H54 (cell line): Measurements from ENCODE around the gene SYNGR4.

Experiments
- DNase-seq: peaks from one replicate; pipeline ENCODE4 v3.0.0; 2011; ENCODE audit warnings: low spot score, mixed read lengths; ENCODE audit not compliant: insufficient read length
- FAIRE-seq: peaks from 3 replicates; lab custom pipeline; 2011; peaks lifted over from hg19 to GRCh38; lab: Jason Lieb, UNC
- POLR2A ChIP-seq: IDR thresholded peaks from 2 replicates; pipeline ENCODE4 v1.6.1; 2011; ENCODE audit warnings: low read depth, mild to moderate bottlenecking, low read length

SYNGR4 gene

DNA sequence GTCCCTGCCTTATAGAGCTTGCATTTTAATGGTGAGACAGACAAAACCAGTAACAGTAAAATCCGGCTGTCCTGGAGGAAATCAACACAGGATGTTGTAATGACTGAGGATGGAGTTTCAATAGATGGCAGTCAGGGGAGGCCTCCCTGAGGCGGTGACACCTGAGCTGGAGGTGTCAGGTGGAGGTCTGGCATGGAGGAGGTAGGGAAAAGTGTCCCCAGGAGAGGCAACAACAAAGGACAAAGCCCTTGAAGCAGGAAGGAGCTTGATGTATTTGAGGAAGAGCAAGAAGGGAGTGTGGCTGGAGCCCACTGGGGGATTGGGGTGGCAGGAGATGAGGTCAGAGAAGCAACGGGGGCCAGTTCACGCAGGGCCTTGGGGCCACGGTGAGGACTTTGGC is 37.1 kb downstream of the SYNGR4 start:
- FAIRE-seq (no peak), DNase-seq (no peak)

DNA sequence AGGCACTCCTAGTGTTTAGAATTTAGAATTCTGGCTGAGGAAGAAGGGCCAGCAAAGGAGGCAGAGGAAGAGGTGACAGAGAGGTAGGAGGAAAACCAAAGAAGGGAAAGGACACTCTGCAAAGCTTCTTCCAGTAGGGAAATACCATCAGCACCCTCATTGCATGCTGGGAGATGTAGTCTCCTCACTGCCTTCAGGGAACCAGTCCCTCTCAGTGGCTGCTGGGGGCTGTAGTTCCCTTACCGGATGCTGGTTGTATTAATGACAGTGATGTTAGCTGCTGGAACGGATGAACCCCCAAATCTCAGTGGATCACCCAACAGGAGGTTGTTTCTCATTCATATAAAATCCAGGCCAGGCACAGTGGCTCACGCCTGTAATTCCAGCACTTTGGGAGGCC is 39.4 kb downstream of the SYNGR4 start:
- no peak for TF ChIP-seq POLR2A
- FAIRE-seq (peak; percentile 48), DNase-seq (peak; percentile 73)

More for the DNA sequence above, 37.1 kb downstream of the SYNGR4 start:
- TF ChIP-seq POLR2A: no peak

DNA sequence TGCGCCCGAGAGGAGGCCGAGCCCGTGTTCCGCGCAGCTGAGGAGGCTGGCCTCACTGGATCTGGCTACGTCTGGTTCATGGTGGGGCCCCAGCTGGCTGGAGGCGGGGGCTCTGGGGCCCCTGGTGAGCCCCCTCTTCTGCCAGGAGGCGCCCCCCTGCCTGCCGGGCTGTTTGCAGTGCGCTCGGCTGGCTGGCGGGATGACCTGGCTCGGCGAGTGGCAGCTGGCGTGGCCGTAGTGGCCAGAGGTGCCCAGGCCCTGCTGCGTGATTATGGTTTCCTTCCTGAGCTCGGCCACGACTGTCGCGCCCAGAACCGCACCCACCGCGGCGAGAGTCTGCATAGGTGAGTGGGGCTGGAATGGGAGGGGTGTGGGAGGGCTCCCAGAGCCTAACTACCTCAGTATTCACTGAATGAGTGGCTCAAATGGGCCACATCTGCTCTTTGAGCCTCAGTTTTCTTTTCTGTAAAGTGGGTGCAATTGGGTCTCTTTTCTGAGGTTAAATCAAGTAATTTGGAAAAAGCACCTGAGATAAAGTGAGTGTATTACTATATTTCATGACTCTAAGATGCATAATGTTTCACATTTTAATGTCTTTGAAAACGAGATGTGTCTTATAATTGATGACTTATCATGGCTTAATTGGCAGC is 41.0 kb downstream of the SYNGR4 start:
- no peak for TF ChIP-seq POLR2A
- FAIRE-seq: no peak

DNA sequence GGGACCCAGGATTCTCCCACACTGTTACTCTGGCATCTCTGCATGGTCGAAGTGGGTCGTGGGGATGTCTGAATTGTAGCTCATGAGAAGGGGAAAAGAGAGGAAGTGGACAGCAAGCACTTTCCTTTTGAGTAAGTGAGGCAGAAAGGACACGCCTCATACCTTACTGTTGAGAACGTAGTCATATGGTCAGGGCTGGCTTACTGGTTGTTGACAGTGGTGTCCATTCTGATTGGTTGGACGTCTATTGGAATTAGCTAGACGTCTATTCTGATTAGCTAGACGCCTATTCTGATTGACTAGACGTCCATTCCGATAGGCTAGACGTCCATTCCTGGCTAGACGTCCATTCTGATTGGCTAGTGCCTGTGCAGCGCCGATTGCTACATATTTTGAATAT is 41.7 kb downstream of the SYNGR4 start:
- TF ChIP-seq POLR2A: no peak
- no peak for DNase-seq
- FAIRE-seq: no peak

More for the DNA sequence above, 41.0 kb downstream of the SYNGR4 start:
- DNase-seq: no peak

DNA sequence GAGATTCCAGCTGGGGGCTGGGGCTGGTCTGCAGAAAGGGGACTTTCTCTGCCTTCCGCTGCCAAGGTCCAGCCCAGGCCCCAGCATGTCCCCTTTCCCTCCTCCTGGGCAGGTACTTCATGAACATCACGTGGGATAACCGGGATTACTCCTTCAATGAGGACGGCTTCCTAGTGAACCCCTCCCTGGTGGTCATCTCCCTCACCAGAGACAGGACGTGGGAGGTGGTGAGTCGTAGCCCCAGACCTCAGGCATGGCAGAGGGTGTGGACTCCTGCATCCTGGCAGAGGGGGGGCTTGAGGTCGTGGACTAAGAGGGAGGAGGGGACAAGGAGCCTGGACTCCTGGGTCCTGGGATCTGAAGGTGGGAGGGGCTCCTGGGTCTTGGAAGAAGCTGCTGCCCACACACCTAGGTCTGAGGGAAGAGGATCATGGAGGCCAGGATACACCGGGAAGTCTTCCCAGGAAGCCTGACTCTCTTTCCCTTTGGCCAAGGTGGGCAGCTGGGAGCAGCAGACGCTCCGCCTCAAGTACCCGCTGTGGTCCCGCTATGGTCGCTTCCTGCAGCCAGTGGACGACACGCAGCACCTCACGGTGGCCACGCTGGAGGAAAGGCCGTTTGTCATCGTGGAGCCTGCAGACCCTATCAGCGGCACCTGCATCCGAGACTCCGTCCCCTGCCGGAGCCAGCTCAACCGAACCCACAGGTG is 49.9 kb downstream of the SYNGR4 start:
- TF ChIP-seq POLR2A: no peak
- FAIRE-seq (no peak), DNase-seq (no peak)

DNA sequence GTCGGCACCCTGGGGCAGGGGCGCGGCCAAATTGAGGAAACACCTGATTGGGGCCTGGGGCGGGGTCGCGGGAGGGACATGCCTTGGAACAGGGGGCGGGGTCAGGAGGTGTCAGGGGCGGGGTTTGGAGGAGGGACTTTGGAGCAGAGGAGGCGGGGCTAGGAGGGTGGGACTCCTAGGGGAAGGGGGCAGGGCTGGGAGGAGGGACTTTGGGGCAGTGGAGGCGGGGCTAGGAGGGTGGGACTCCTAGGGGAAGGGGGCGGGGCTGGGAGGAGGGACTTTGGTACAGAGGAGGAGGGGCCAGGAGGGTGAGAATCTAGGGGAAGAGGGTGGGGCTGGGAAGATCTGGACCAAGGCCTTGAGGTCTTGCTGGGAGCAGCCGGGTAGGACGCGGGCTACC is 51.2 kb downstream of the SYNGR4 start:
- DNase-seq: no peak
- TF ChIP-seq POLR2A: no peak
- FAIRE-seq: no peak

DNA sequence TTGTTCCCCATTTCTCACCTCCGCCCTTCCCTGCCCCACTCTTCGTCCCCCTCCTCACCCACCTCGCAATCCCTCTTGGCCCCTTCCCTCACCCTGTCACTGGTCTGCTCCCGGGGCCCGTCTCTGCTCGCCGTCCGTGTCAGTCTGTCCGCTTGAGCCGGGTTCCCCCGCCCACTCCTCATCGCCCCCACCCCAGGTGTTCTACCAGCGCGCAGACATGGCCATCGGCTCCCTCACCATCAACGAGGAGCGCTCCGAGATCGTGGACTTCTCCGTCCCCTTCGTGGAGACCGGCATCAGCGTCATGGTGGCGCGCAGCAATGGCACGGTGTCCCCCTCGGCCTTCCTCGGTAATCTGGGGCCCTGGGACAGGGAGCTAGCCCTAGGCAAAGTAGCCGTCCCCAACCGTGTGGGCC is 51.6 kb downstream of the SYNGR4 start:
- TF ChIP-seq POLR2A: no peak
- no peak for FAIRE-seq
- DNase-seq: no peak

DNA sequence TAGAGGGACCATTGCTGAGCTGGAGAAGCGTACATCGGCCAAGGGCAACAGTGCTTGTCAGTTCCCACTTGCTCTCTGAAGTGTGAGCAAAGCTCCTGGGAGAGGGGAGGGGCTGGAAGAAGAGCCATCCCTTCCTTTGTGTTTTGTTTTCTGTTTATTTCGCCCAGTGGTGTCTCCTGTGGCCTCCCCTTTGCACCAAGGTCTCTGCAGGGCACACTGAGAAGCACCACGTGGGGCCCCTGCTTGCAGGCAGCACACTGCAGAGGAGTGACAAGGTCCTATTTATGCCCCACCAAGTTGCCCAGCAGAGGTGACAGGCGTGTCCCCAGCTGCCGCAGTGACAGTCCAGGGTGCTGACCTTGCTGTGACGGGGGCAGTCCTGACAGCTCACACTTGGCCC is 53.3 kb downstream of the SYNGR4 start:
- DNase-seq (no peak), FAIRE-seq (no peak)
- TF ChIP-seq POLR2A: no peak

DNA sequence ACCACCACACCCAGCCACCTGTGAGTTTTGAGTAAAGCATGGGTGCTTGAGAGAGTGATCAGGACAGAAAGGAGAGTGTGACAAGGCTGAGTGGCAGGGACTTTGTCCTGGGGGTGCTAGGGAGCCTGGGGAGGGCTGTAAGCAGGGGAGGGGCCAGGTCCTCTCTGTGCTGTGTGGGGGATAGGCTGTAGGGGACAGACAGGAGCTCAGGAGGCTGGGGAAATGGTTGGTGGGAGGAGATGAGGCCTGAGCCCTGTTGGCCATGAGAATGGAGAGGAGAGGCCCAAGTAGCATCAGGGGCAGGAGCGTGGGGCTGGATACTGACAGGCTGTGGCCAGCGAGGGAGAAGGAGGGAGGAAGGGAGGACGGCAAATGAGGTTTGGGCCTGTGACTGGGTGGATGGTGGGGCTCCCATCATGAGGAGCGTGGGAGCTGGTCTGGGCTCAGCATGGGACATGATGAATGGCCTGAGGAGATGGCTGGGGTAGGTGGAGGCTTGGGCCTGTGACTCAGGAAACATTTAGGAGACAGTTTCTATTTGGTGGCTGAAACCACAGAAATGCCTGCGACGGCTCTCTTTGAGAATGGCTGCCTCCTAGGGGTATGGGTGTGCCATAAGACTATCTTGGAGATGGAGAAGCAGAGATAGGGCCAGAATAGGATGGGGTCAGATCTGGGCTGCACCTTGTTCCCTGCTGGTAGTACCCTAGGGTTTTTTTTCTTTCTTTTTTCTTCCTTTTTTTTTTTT is 54.3 kb downstream of the SYNGR4 start:
- peak; percentile 55 for FAIRE-seq
- no peak for TF ChIP-seq POLR2A
- no peak for DNase-seq

DNA sequence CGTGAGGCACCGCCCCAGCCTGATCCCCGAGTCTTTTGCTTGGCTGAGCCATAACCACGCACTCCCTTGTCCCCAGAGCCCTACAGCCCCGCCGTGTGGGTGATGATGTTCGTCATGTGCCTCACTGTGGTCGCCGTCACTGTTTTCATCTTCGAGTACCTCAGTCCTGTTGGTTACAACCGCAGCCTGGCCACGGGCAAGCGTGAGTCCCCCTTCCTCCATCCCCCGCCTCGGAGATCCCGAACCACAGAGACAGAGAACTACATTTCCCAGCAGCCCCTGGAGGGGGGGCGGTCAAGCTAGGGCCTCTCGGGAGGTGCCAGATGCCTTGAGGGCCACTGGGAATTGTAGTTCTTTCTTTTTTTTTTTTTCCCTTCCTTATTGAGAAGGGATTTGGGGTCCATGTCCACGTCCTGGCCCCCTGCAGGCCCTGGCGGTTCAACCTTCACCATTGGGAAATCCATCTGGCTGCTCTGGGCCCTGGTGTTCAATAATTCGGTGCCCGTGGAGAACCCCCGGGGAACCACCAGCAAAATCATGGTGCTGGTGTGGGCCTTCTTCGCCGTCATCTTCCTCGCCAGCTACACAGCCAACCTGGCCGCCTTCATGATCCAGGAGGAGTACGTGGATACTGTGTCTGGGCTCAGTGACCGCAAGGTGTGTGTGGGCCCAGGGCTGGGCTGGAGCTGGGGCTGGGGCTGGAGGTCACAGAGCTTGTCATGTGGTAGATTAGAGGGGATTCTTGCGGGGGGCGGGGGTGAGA is 55.2 kb downstream of the SYNGR4 start:
- FAIRE-seq (no peak), DNase-seq (no peak)
- no peak for TF ChIP-seq POLR2A

DNA sequence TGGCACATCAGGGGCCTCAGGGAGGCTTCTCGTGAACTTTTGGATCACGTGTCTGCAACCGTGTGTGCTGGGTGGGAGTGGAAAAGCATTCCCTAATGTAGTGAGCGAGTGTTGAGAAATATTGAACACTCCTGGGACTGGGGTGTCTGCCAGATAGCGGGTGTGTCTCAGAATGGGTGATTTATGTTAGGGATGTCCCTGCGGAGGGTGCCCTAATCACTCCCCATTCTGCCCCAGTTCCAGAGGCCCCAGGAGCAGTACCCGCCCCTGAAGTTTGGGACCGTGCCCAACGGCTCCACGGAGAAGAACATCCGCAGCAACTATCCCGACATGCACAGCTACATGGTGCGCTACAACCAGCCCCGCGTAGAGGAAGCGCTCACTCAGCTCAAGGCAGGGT is 57.4 kb downstream of the SYNGR4 start:
- FAIRE-seq (no peak), DNase-seq (no peak)
- no peak for TF ChIP-seq POLR2A

DNA sequence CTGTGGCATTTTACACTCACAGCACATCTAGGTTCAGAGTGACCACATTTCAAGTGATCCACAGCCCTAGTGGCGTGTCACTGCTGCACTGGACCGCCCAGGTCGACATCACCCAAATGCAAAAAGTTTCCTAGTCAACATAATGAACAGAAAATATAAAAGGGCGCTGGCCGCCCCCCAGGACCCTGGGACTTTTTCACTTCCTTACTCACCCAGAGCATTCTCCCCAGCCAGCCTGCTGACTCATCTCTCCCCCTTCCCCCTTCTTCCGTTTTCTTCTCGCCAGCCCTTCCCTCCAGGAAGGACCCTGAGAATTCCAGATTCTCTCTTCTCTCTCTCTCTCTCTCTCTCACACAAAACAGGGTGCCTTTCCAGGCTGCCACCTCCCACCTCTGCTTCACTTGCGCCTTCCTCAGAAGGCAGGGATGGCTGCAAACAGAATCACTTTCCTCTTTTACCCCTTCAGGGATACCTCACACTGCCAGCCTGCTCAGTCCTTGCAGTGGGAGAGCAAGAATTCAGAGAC is 60.6 kb downstream of the SYNGR4 start:
- DNase-seq: peak; percentile 51
- no peak for FAIRE-seq
- TF ChIP-seq POLR2A: no peak
